Measurements from ENCODE around the gene SEMA5A.

SEMA5A gene

DNA sequence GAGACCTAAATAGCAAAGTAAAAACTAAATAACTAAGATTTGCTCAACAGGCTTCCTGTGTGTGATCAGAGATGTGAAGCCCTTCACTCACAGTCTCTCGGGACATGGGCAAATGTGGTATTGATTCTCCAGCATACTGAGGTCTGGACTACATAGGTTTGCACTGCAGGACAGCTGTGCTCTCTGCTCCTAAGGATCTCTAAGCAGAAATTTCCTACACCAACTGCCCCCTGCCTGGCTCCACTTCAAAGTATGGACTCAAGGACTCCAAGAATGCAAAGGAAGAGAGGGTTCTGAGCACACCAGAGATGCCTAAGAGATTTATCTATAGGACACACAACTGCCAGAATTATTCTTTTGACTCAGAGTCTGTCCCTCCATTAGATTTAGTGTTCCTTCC lies 487.2 kb downstream of the SEMA5A start:
- no peak for DNase-seq (ENCODE audit: low spot score)

DNA sequence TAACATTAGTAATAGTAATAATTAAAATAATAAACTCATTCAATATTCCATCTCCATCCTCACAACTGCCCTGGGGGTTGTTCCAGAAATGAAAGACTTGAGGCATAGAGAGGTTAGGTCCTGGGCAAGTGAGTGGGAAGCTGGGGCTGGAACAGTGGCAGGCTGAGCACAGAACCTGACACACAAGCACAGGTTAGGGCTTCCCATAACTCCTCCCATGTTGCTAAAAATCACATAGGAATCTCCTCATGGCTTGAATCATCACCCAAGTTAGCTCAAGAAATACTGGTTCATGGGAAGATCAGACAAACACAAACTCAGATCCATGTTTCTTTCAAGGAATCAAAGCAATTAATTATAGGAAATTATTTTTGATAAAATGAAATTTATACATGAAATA lies 487.7 kb downstream of the SEMA5A start:
- no peak for DNase-seq (ENCODE audit: low spot score)

DNA sequence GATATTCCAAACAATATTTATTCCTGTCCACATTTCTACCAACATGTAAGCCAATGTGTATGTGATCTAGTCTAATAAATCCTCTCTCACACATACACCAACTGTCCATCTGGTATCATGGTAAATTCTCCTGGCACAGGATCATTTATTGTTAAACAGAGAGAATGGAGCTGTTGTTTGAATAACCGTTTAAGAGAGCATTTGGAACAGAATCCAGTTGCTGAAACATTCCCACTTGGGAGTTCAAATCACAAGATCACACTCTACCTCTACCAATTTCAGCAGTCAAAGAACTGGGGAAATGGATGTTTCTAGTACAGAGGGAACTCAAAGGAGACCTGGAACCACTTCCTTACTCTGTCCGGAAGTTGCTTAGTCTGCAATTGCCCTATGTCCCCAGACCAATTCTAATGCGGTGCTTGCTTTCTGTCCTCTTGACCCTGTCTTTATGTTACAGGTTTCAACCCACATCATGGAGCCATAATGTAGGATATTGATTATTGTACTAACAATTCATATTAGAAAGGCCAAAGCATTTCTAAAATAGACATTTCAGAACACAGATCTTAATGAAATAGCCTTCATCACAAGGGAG lies 488.4 kb downstream of the SEMA5A start:
- DNase-seq (ENCODE audit: low spot score) = peak; percentile 58

DNA sequence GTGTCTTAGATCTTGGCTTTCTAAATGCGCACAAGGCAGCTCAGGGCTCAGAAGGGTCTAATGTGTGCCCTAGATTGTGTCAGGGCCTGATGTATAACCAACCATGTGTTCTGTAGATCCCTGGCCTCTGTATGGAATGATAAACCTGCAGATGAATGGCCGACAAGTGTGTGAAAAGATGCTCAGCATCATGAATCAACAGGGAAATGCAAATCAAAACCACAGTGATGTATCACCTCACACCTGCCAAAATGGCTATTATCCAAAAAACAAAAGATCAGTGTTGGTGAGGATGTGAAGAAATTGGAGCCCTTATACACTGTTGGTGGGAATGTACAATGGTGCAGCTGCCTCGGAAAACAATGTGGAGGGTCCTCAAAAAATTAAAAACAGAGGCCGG lies 489.8 kb downstream of the SEMA5A start:
- DNase-seq (ENCODE audit: low spot score) = no peak

DNA sequence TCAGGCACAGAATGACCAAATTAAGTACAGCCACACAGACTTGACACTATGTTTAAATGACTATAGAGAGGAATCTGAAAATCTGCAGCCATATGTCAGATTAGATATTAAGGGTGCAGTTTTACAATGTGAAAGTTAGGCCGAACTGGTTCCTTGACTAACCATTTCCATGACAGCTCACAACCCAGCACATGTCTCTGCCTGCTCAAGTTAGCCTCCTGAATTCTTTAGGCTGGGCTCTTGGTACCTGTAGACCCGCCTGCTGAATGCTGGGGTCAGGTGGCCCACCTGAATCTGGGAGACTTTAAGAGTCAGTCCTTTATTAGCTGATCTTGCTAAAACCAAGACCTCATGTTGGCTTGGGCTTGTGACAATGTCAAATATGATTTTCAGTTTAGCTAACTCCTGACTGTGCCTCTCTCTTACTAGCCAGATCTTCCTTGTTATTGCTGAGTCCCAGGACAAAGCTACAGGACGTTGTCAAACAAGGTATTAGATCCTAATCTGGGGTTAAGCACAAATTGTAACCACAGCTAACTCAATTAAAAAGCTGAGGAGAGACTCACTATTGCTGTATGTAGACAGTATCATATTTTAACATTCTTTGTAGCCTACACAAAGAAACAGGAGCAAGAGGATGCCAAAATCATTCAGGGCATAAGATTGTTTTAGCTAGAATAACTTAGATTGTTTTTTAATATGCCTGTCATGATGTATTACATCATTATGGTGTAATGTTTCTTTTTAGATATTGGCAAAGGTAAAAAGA lies 490.9 kb downstream of the SEMA5A start:
- no peak for DNase-seq (ENCODE audit: low spot score)

DNA sequence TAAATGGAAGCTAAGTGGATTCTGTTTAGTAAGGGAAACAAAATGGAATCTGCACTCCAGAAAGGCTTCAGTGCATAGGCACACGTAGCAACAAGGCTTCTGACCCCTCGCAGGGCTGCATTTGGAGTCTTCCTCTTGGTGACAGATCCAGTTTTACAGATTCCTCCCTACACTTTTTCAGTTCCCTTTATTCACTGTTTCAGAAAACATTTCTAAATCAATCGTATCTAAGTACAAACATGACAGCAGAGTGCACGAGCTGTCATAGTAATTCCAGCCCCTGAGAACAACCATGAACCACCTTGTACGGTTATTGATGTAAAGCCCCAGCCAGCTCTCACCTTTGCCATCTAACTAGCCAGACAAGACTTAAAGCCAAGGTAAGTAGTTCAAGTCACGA lies 491.6 kb downstream of the SEMA5A start:
- DNase-seq (ENCODE audit: low spot score) = no peak

DNA sequence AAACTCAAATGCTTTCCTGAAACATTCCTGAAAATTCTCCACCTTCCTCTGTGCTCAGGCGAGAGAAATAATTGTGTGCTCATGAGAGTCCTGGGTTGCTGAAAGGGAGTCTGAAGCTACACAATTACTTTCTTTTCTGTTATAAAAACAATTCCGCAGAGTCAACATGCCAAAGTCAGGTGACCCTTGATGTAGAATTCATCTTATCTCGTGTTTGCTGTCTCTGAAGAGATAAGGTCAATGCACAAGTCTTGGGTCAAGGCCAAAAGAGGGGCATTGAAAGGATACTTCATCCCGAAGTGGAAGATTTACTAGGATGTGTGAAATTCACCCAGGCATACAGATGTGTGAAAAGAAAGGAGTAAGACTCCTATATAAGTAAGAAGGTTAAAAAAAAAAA lies 493.5 kb downstream of the SEMA5A start:
- no peak for DNase-seq (ENCODE audit: low spot score)

DNA sequence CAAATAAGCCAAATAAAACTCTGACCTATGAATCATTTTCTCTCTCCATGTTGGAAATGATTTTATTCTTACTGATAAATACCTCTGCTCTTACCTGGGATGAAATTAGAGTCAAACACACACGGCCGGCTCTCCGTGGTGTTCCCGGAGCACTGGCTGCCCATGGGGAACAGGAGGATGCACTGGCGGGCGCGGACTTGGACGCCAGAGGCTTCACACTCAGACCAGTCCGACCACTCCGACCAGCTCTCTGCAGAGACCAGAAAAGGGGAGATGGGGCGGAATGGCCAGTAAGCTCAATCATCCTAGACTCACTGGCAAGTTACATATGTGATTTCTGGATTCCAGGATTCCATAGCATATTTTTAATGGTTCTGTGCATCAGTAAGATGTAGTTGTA lies 494.1 kb downstream of the SEMA5A start:
- DNase-seq (ENCODE audit: low spot score) = no peak

GRCh38 chr5:9047932-9048331 lies 497.9 kb downstream of the SEMA5A start:
- DNase-seq (ENCODE audit: low spot score) = no peak

- no peak for DNase-seq (ENCODE audit: low spot score)
These were observed 499.0 kb downstream of the SEMA5A start for GRCh38 chr5:9046756-9047481.

- no peak for DNase-seq (ENCODE audit: low spot score)
These were observed 499.9 kb downstream of the SEMA5A start for GRCh38 chr5:9045946-9046345.

GRCh38 chr5:9042241-9042640 lies 503.6 kb downstream of the SEMA5A start:
- DNase-seq (ENCODE audit: low spot score) = no peak

DNA sequence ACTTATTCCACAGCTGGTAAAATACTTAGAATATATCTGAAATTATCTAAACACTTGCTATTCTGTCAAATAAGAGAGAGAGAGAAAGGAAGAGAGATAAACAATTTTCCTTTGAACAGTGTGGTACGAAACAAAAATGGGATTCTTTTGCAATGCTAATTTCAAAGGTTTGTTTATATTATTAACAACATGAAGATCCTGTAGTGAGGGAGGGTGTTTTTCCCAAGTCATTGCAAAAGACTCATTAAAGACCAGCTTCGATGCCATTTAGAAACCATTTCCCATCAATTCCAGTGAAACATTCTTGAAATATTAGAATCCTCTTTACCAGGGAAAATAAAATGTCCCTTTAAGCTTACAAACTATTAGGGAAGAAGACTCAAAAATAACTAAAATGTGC lies 505.4 kb downstream of the SEMA5A start:
- no peak for DNase-seq (ENCODE audit: low spot score)

DNA sequence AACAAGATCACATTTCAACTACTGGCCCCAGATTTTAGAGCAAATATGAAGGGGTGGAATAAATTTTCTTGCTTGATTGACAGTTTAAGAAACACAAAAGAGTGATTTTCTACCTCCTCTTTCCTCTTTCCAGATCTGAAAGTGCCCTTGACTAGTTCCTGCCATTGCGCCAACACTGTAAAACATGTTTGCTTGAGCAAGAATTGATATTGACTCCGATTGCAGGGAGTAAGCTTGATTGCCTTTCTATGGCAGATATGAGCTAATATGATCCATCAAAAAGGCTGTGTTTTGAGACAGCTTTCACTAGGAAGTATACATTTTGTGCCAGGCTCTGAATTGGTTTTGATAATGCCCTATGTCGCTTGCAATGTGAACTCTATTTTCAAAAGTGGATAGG lies 508.8 kb downstream of the SEMA5A start:
- DNase-seq (ENCODE audit: low spot score) = no peak

DNA sequence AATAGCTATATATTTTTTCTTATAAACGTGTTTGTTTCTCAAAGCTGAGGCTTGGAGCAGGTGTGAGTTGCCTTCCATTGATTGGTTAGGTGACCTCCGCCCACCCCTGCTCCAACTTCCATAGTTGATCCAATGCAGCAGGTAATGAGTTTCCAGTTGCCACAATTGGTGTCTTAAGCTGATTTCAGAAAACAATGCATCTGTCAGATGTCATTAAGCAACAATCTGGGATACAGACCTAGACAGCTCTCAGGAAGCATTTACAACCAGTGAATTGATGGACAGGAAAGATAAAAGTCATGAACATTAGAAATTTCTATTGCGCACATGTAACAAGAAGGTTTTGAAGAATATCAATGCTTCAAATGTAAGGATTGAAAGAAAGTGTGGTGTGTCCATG lies 510.5 kb downstream of the SEMA5A start:
- DNase-seq (ENCODE audit: low spot score) = no peak

- DNase-seq (ENCODE audit: low spot score) = no peak
These were observed 511.2 kb downstream of the SEMA5A start for GRCh38 chr5:9034649-9035048.

GRCh38 chr5:9033524-9033923 lies 512.4 kb downstream of the SEMA5A start:
- DNase-seq (ENCODE audit: low spot score) = no peak

DNA sequence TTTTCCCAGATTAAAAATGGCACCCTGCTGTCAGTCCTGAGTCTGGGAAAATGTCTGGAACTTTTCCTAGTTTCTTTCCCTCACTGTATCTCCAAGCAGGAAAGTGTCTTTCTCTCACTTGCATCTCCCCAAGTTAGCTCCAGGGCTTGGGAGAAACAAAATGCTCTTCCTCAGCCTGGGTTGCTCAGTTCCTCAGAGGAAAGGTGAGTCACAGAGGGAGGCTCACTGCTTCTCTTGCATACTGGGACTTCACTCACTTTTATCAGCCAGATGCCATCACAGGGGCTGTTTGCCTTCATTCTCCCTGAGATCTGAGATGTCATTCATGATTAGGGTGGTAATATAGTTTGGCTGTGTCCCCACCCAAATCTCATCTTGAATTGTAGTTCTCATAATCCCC lies 519.9 kb downstream of the SEMA5A start:
- no peak for DNase-seq (ENCODE audit: low spot score)

DNA sequence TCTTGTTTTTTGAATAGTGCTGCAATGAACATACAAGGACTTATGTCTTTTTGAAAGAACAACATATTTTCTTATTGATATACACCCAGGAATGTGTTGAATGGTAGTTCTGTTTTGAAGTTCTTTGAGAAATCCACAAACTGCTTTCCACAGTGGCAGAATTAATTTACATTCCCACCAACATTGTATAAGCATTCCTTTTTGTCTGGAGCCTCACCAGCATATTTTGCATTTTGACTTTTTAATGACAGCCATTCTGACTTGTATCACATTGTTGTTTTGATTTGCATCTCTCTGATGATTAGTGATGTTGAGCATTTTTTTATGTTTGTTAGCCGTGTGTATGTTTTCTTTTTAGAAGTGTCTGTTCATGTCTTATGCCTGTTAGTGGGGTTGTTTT lies 524.9 kb downstream of the SEMA5A start:
- no peak for DNase-seq (ENCODE audit: low spot score)

DNA sequence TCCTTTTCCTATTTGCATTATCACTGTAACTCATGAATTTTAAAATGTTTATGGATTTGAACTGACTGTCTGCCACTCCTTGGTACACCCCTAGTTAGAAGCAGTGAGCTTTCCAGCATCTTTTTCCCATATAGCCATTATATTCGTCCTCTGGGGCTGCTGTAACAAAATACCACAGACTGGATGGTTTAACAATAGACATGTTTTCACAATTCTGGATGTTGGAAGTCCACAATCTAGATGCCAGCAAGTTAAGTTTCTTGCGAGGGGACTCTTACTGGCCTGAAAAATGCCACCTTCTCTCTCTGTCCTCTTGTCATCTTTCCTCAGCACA lies 530.0 kb downstream of the SEMA5A start:
- DNase-seq (ENCODE audit: low spot score) = no peak

DNA sequence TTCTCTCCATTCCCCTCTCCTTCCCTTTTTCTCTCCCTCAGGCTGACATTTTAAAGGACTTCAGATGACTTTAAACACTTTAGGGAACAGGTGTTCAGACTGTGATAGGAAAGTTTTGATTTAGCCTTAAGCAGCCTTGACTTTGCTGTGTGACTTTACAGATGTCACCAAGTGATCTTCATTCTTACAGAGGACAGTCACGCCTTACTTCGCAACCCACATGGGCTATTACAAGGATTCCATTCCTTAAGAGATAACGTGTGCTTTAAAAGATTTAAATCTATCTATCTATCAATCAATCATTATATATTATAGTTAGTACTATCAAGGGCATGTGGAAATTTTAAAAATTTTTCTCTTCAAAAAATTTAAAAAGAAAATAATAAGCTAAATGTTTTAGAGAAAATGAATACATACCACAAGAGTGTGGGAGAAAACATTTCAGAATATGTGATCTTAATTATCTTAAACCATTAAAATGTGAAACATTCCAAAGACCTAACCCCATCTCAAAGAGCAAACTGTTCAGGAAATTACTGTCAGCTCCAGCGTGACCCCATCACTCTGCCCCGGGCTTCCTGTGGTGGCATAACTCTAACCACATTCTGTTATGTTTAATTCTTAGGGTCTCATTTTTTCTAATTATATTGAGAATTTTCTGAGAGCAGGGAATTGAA lies 530.5 kb downstream of the SEMA5A start:
- no peak for DNase-seq (ENCODE audit: low spot score)

DNA sequence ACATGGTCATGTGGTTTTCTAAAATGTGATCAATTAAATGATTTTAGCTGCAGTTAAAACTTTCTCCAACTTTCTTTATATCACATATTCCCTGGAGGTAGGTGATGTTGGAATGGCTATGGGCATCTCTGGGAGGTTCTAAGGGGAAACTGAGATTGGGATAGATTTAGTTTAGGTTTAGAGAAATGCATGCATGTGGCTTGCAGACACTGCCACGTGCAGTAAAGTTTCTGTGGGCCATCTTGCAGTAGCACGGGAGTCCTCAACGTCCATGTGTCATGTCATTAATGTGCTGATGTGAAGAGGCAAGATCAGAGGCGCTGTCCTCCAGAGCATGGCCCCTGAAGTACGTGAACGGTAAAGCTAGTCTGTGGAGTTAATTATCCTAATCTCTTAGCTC lies 532.7 kb downstream of the SEMA5A start:
- DNase-seq (ENCODE audit: low spot score) = no peak
